HepG2 (cell line): Measurements from ENCODE around the gene TMEM200A. TPM values are rescaled to one million over a fixed set of nuclear protein-coding genes. Genes with fewer than 3 reads are reported as not detected.

Experiments
- ATF3 ChIP-seq: sonication (generic); formaldehyde crosslinking; IDR thresholded peaks from 2 replicates; pipeline ENCODE4 v1.4.0; 2020; ENCODE audit warnings: missing genetic modification reagents
- BRCA1 ChIP-seq: sonication (generic); formaldehyde crosslinking; IDR thresholded peaks from 2 replicates; pipeline ENCODE4 v1.4.0; 2020; ENCODE audit warnings: missing genetic modification reagents
- ELF3 ChIP-seq: IDR thresholded peaks from 2 replicates; pipeline ENCODE4 v1.6.1; 2016; ENCODE audit warnings: missing genetic modification reagents, missing compliant biosample characterization
- HOMEZ ChIP-seq: IDR thresholded peaks from 2 replicates; pipeline ENCODE4 v1.6.1; 2016; ENCODE audit warnings: low read depth
- HOXA5 ChIP-seq: sonication (generic); formaldehyde crosslinking; IDR thresholded peaks from 2 replicates; pipeline ENCODE4 v1.4.0; 2020; ENCODE audit warnings: missing genetic modification reagents
- KDM5A ChIP-seq: fragments of 200-600 bp; sonication (generic); IDR thresholded peaks from 2 replicates; pipeline ENCODE4 v1.7.0; 2018; ENCODE audit warnings: antibody characterized with exemption, mild to moderate bottlenecking, low read length, borderline replicate concordance
- KLF16 ChIP-seq, 2 experiments: sonication (generic) in 1 of 2; formaldehyde crosslinking in 1 of 2; IDR thresholded peaks; 2 replicates each; pipeline versions ENCODE4 v1.6.1 to v1.8.0; 2016 to 2023; ENCODE audit warnings: missing genetic modification reagents in 2 of 2, missing compliant biosample characterization in 1 of 2
- MIER3 ChIP-seq: IDR thresholded peaks from 2 replicates; pipeline ENCODE4 v1.6.1; 2016; ENCODE audit warnings: missing compliant biosample characterization, borderline replicate concordance
- MNT ChIP-seq: fragments of 450-650 bp; IDR thresholded peaks from 2 replicates; pipeline ENCODE4 v1.6.1; 2016
- NFYC ChIP-seq: IDR thresholded peaks from 2 replicates; pipeline ENCODE4 v1.6.1; 2016; ENCODE audit warnings: missing genetic modification reagents, missing compliant biosample characterization
- PBX2 ChIP-seq: IDR thresholded peaks from 2 replicates; pipeline ENCODE4 v1.6.1; 2016; ENCODE audit warnings: control low read depth
- PHB2 ChIP-seq: fragments of 450-650 bp; IDR thresholded peaks from 2 replicates; pipeline ENCODE4 v1.6.1; 2018; ENCODE audit not compliant: partially characterized antibody
- SIX1 ChIP-seq: sonication (generic); formaldehyde crosslinking; IDR thresholded peaks from 2 replicates; pipeline ENCODE4 v1.4.0; 2020; ENCODE audit warnings: missing genetic modification reagents, borderline replicate concordance
- SMAD3 ChIP-seq: sonication (generic); formaldehyde crosslinking; IDR thresholded peaks from 2 replicates; pipeline ENCODE4 v1.4.0; 2020; ENCODE audit warnings: missing genetic modification reagents
- SMAD9 ChIP-seq: sonication (generic); formaldehyde crosslinking; IDR thresholded peaks from 2 replicates; pipeline ENCODE4 v1.5.1; 2020; ENCODE audit warnings: mild to moderate bottlenecking, missing genetic modification reagents
- SMARCE1 ChIP-seq: fragments of 450-650 bp; IDR thresholded peaks from 2 replicates; pipeline ENCODE4 v1.6.1; 2017; ENCODE audit warnings: borderline replicate concordance
- TCF7L2 ChIP-seq: IDR thresholded peaks from 2 replicates; pipeline ENCODE4 v1.6.1; 2011; ENCODE audit warnings: mild to moderate bottlenecking, low read depth, low read length, moderate library complexity
- TOPORS ChIP-seq: sonication (generic); formaldehyde crosslinking; IDR thresholded peaks from 2 replicates; pipeline ENCODE4 v1.8.0; 2023; ENCODE audit warnings: mild to moderate bottlenecking, missing genetic modification reagents
- U2AF2 ChIP-seq: fragments of 200-400 bp; formaldehyde crosslinking; IDR thresholded peaks from 2 replicates; pipeline ENCODE4 v1.6.1; 2017; ENCODE audit warnings: low read depth, mild to moderate bottlenecking, low read length
- WIZ ChIP-seq: sonication (generic); formaldehyde crosslinking; IDR thresholded peaks from 2 replicates; pipeline ENCODE4 v1.5.1; 2020; ENCODE audit warnings: mild to moderate bottlenecking, missing genetic modification reagents
- ZBTB42 ChIP-seq: sonication (generic); formaldehyde crosslinking; IDR thresholded peaks from 2 replicates; pipeline ENCODE4 v1.5.0; 2020; ENCODE audit warnings: mild to moderate bottlenecking, missing genetic modification reagents
- ZNF34 ChIP-seq: sonication (generic); formaldehyde crosslinking; IDR thresholded peaks from 2 replicates; pipeline ENCODE4 v1.4.0; 2020; ENCODE audit warnings: mild to moderate bottlenecking, missing genetic modification reagents, borderline replicate concordance
- ZNF343 ChIP-seq: sonication (generic); formaldehyde crosslinking; IDR thresholded peaks from 2 replicates; pipeline ENCODE4 v1.4.0; 2020; ENCODE audit warnings: mild to moderate bottlenecking, missing genetic modification reagents
- ZNF431 ChIP-seq: sonication (generic); formaldehyde crosslinking; IDR thresholded peaks from 2 replicates; pipeline ENCODE4 v1.9.0; 2022; ENCODE audit warnings: missing genetic modification reagents, low read depth, mild to moderate bottlenecking, borderline replicate concordance
- ZNF644 ChIP-seq: IDR thresholded peaks from 2 replicates; pipeline ENCODE4 v1.6.1; 2016; ENCODE audit warnings: low read depth
- ZNF660 ChIP-seq: sonication (generic); formaldehyde crosslinking; IDR thresholded peaks from 2 replicates; pipeline ENCODE4 v1.5.1; 2020; ENCODE audit warnings: mild to moderate bottlenecking, low read depth, missing genetic modification reagents, borderline replicate concordance
- ZNF674 ChIP-seq: sonication (generic); formaldehyde crosslinking; IDR thresholded peaks from 2 replicates; pipeline ENCODE4 v1.5.0; 2020; ENCODE audit warnings: low read depth, mild to moderate bottlenecking, missing genetic modification reagents
- ZSCAN9 ChIP-seq: IDR thresholded peaks from 2 replicates; pipeline ENCODE4 v1.6.1; 2016; ENCODE audit warnings: borderline replicate concordance
- polyA plus RNA-seq, 8 experiments: library from polyadenylated mRNA; depleted of rRNA in 3 of 8; stranded (reverse) in 7 of 8; unstranded in 1 of 8; fragments of >200 nt; fragmentation: Illumina TruSeq in 4 of 8; extraction: Trizol in 4 of 8; gene quantifications; 2 replicates each; pipeline versions ENCODE4 v1.2.1 to v1.2.3, GENCODE V29; 2011 to 2016; ENCODE audit warnings: low read depth in 4 of 8, missing spikeins in 1 of 8, mixed read lengths in 1 of 8; ENCODE audit not compliant: insufficient read depth in 1 of 8
- total RNA-seq, 5 experiments: library from RNA; depleted of rRNA; stranded (reverse); fragments of >200 nt; fragmentation: Illumina TruSeq; extraction: Trizol; gene quantifications; 2 replicates each; pipeline ENCODE4 v1.2.3, GENCODE V29; 2016; ENCODE audit warnings: low read depth in 1 of 5

The TMEM200A gene
- total and polyA plus RNA-seq, 2 of the 13 experiments (the other 11 are each of a cell fraction or from before 2014, with no cell fraction given): 0.34 TPM; not detected in 1

- TF ChIP-seq KDM5A: no peak
- TF ChIP-seq SMARCE1: no peak
- TF ChIP-seq SMAD9: no peak
- no peak for TF ChIP-seq ZNF674 (CRISPR knock-in tag)
- no peak for TF ChIP-seq ZNF660 (CRISPR knock-in tag)
- no peak for TF ChIP-seq PHB2
- TF ChIP-seq ATF3: no peak
- TF ChIP-seq HOMEZ (CRISPR knock-in tag): no peak
- TF ChIP-seq TCF7L2: no peak
- TF ChIP-seq SIX1: no peak; the same call in 1 of the 2 replicates
- peak; percentile 91 for TF ChIP-seq ZNF644 (CRISPR knock-in tag)
- TF ChIP-seq ZNF34 (CRISPR knock-in tag): no peak
- TF ChIP-seq BRCA1 (CRISPR knock-in tag): no peak
- TF ChIP-seq NFYC (CRISPR knock-in tag): 0 out of 2 replicates have a peak, but pooled peaks have one; percentile 15
- TF ChIP-seq MNT: no peak
- TF ChIP-seq ELF3: peak; percentile 51
- no peak for TF ChIP-seq ZBTB42 (CRISPR knock-in tag)
- TF ChIP-seq ZNF343: no peak
- TF ChIP-seq SMAD3 (CRISPR knock-in tag): peak; percentile 59; the same call in 1 of the 2 replicates
- TF ChIP-seq U2AF2: no peak
- 0 out of 2 replicates have a peak, but pooled peaks have one; percentile 48 for TF ChIP-seq HOXA5
- TF ChIP-seq WIZ (CRISPR knock-in tag): peak; percentile 81; the same call in 1 of the 2 replicates
- peak in 1 of 2 experiments; percentile 77; a peak in 2 of 4 replicates for TF ChIP-seq KLF16 (CRISPR knock-in tag; IDR thresholded peaks at IDR 0.05)
- TF ChIP-seq TOPORS (CRISPR knock-in tag): no peak
- TF ChIP-seq PBX2 (CRISPR knock-in tag): no peak
- no peak for TF ChIP-seq MIER3
- TF ChIP-seq ZSCAN9 (CRISPR knock-in tag): peak; percentile 89
- no peak for TF ChIP-seq ZNF431
Measured at GRCh38 chr6:130362128-130362527, 3.7 kb upstream of the TMEM200A start (continued).
